ENCODE data around the gene TPP1. TPM values are rescaled to one million over a fixed set of nuclear protein-coding genes. Genes with fewer than 3 reads are reported as not detected.

The TPP1 gene
- total RNA-seq, 4 donors from 2014 or later: 51.3 to 97.3 (median 69.1) TPM

GRCh38 chr11:6616596-6617250, 2.5 kb downstream of the TPP1 start:
- Histone ChIP-seq H3K27me3 (no peaks in the 10 kb centered on the region), H3K36me3 (peaks cover 0 to 9% of the 10 kb centered on the region in 2 donors), H3K27ac (no peak overlapping the region), H3K4me1 (peaks cover 21 to 22% of the 10 kb centered on the region in 2 donors), H3K9me3 (no peaks in the 10 kb centered on the region), H3K4me3 (replicated peaks in 1 of 3) (no peak overlapping the region)
- 93 to 94% methylated on average over 14 of the region's 14 CpGs for WGBS, 2 donors
- no peak for DNase-seq
- TF ChIP-seq CTCF (IDR thresholded peaks at IDR 0.05) (no peak), POLR2A (IDR thresholded peaks at IDR 0.05) (no peak)
- intact Hi-C loops (cut with DNase I): loop anchor here (5.0 kb wide), 3 partner anchors 66 to 134 kb away; partner anchors contain the start of genes ARFIP2, MRPL17 and TIMM10B

GRCh38 chr11:6615882-6616585, 3.2 kb downstream of the TPP1 start:
- H3K27me3 ChIP-seq: no peaks in the 10 kb centered on the region
- no peak overlapping the region for H3K27ac ChIP-seq
- peaks cover 27% of the 10 kb centered on the region in 2 donors for H3K4me1 ChIP-seq
- TF ChIP-seq POLR2A (IDR thresholded peaks at IDR 0.05) (no peak), CTCF (IDR thresholded peaks at IDR 0.05) (no peak)
- no peak overlapping the region for H3K4me3 ChIP-seq (replicated peaks in 1 of 3)
- 92 to 97% methylated on average over 8 to 9 of the region's 9 CpGs for WGBS, 2 donors
- intact Hi-C loops (cut with DNase I): loop anchor here (5.0 kb wide), 3 partner anchors 66 to 134 kb away; partner anchors contain the start of genes ARFIP2, MRPL17 and TIMM10B
- H3K9me3 ChIP-seq: no peaks in the 10 kb centered on the region
- DNase-seq: no peak
- peaks cover 0 to 12% of the 10 kb centered on the region in 2 donors for H3K36me3 ChIP-seq

- intact Hi-C loops (cut with DNase I): loop anchor here (5.0 kb wide), 3 partner anchors 67 to 133 kb away; partner anchors contain the start of genes ARFIP2, MRPL17 and TIMM10B
- no peak overlapping the region for H3K4me3 ChIP-seq (replicated peaks in 1 of 3)
Observed at GRCh38 chr11:6615046-6615445, 4.2 kb downstream of the TPP1 start.

GRCh38 chr11:6614446-6614845, 4.8 kb downstream of the TPP1 start:
- TF ChIP-seq POLR2A (IDR thresholded peaks at IDR 0.05) (no peak), CTCF (IDR thresholded peaks at IDR 0.05) (no peak)
- Histone ChIP-seq H3K9me3 (no peaks in the 10 kb centered on the region), H3K4me1 (peaks cover 21 to 29% of the 10 kb centered on the region in 2 donors), H3K36me3 (peaks cover 16 to 28% of the 10 kb centered on the region in 2 donors), H3K27me3 (no peaks in the 10 kb centered on the region), H3K27ac (no peak overlapping the region), H3K4me3 (replicated peaks in 1 of 3) (no peak overlapping the region)
- DNase-seq: no peak
- intact Hi-C loops (cut with DNase I): no loop called here
- WGBS, 2 donors: 76 to 96% methylated on average over 2 of the region's 2 CpGs

More at GRCh38 chr11:6615046-6615445, 4.2 kb downstream of the TPP1 start:
- Histone ChIP-seq H3K36me3 (peaks cover 10 to 22% of the 10 kb centered on the region in 2 donors), H3K4me1 (peaks cover 27 to 29% of the 10 kb centered on the region in 2 donors), H3K9me3 (no peaks in the 10 kb centered on the region), H3K27ac (no peak overlapping the region), H3K27me3 (no peaks in the 10 kb centered on the region)
- no peak for TF ChIP-seq CTCF (IDR thresholded peaks at IDR 0.05)
- TF ChIP-seq POLR2A (IDR thresholded peaks at IDR 0.05): no peak
- DNase-seq: no peak
- 91 to 100% methylated on average over 4 to 5 of the region's 5 CpGs for WGBS, 2 donors

GRCh38 chr11:6613496-6613895, 5.7 kb downstream of the TPP1 start:
- 94 to 96% methylated on average over 3 of the region's 3 CpGs for WGBS, 2 donors
- no peak overlapping the region for H3K4me3 ChIP-seq (replicated peaks in 1 of 3)
- H3K27ac ChIP-seq: peak overlapping the region in 2 of 3 donors; percentile 96 to 99
- H3K4me1 ChIP-seq: peaks cover 18 to 27% of the 10 kb centered on the region in 2 donors
- TF ChIP-seq CTCF (IDR thresholded peaks at IDR 0.05) (no peak), POLR2A (IDR thresholded peaks at IDR 0.05) (no peak)
- no peak for DNase-seq
- H3K36me3 ChIP-seq: peaks cover 25 to 37% of the 10 kb centered on the region in 2 donors
- intact Hi-C loops (cut with DNase I): no loop called here
- no peaks in the 10 kb centered on the region for H3K27me3 ChIP-seq
- no peaks in the 10 kb centered on the region for H3K9me3 ChIP-seq

All from thyroid gland (tissue), 4 donors.